HepG2 (cell line): Measurements from ENCODE around the gene PTCRA. TPM values are rescaled to one million over a fixed set of nuclear protein-coding genes. Genes with fewer than 3 reads are reported as not detected.

ENCODE experiments used
- ATM ChIP-seq: fragments of 450-650 bp; IDR thresholded peaks from 2 replicates; pipeline ENCODE4 v1.7.1; 2017; ENCODE audit warnings: mild to moderate bottlenecking, borderline replicate concordance
- BHLHE40 ChIP-seq: IDR thresholded peaks from 2 replicates; pipeline ENCODE4 v1.6.1; 2011; ENCODE audit warnings: low read length, improper control_type of control experiment
- CHD4 ChIP-seq: fragments of 200-600 bp; sonication (generic); IDR thresholded peaks from 2 replicates; pipeline ENCODE4 v1.7.0; 2017; ENCODE audit warnings: mild to moderate bottlenecking, low read length, borderline replicate concordance
- CREB1 ChIP-seq, 2 experiments: fragments of 450-650 bp in 1 of 2; IDR thresholded peaks; 2 replicates each; pipeline ENCODE4 v1.6.1; 2016 to 2017; ENCODE audit warnings: control low read depth in 1 of 2, mild to moderate bottlenecking in 1 of 2, missing compliant biosample characterization in 1 of 2, missing genetic modification characterization in 1 of 2
- ELK4 ChIP-seq: sonication (generic); formaldehyde crosslinking; IDR thresholded peaks from 2 replicates; pipeline ENCODE4 v1.9.0; 2021; ENCODE audit warnings: missing genetic modification reagents, borderline replicate concordance
- ESRRA ChIP-seq: sonication (generic); formaldehyde crosslinking; IDR thresholded peaks from 2 replicates; pipeline ENCODE4 v1.5.1; 2020; ENCODE audit warnings: mild to moderate bottlenecking, low read depth, missing genetic modification reagents
- FUBP1 ChIP-seq: sonication (generic); formaldehyde crosslinking; IDR thresholded peaks from 2 replicates; pipeline ENCODE4 v1.5.1; 2020; ENCODE audit warnings: missing genetic modification reagents, mild to moderate bottlenecking, borderline replicate concordance
- LBX2 ChIP-seq: sonication (generic); formaldehyde crosslinking; IDR thresholded peaks from 2 replicates; pipeline ENCODE4 v1.5.0; 2020; ENCODE audit warnings: missing genetic modification reagents, mild to moderate bottlenecking, borderline replicate concordance
- MLLT10 ChIP-seq: sonication (generic); formaldehyde crosslinking; IDR thresholded peaks from 2 replicates; pipeline ENCODE4 v1.4.0; 2020; ENCODE audit warnings: missing genetic modification reagents
- NBN ChIP-seq: fragments of 450-650 bp; conservative IDR thresholded peaks from 2 replicates; pipeline ENCODE4 v1.6.1; 2017
- POLR2AphosphoS2 ChIP-seq: IDR thresholded peaks from 2 replicates; pipeline ENCODE4 v1.6.1; 2011; ENCODE audit warnings: low read depth, low read length, improper control_type of control experiment
- RELA ChIP-seq: sonication (generic); formaldehyde crosslinking; IDR thresholded peaks from 2 replicates; pipeline ENCODE4 v1.4.0; 2020; ENCODE audit warnings: missing genetic modification reagents
- RERE ChIP-seq: IDR thresholded peaks from 2 replicates; pipeline ENCODE4 v1.6.1; 2016; ENCODE audit warnings: low read depth, missing genetic modification reagents, missing compliant biosample characterization
- RFX1 ChIP-seq: fragments of 450-650 bp; IDR thresholded peaks from 2 replicates; pipeline ENCODE4 v1.6.1; 2017
- SMAD9 ChIP-seq: sonication (generic); formaldehyde crosslinking; IDR thresholded peaks from 2 replicates; pipeline ENCODE4 v1.5.1; 2020; ENCODE audit warnings: mild to moderate bottlenecking, missing genetic modification reagents
- SP5 ChIP-seq: IDR thresholded peaks from 2 replicates; pipeline ENCODE4 v1.6.1; 2016; ENCODE audit warnings: low read depth, borderline replicate concordance
- ZNF337 ChIP-seq: sonication (generic); formaldehyde crosslinking; IDR thresholded peaks from 2 replicates; pipeline ENCODE4 v1.5.1; 2020; ENCODE audit warnings: missing genetic modification reagents, low read depth, mild to moderate bottlenecking, borderline replicate concordance
- ZNF546 ChIP-seq: sonication (generic); formaldehyde crosslinking; conservative IDR thresholded peaks from 2 replicates; pipeline ENCODE4 v1.8.1; 2023; ENCODE audit warnings: mild to moderate bottlenecking, missing genetic modification reagents
- ZNF652 ChIP-seq: IDR thresholded peaks from 2 replicates; pipeline ENCODE4 v1.6.1; 2016; ENCODE audit warnings: low read depth, borderline replicate concordance
- ZNF772 ChIP-seq: sonication (generic); formaldehyde crosslinking; IDR thresholded peaks from 2 replicates; pipeline ENCODE4 v1.5.0; 2020; ENCODE audit warnings: mild to moderate bottlenecking, missing genetic modification reagents
- ZSCAN9 ChIP-seq: IDR thresholded peaks from 2 replicates; pipeline ENCODE4 v1.6.1; 2016; ENCODE audit warnings: borderline replicate concordance
- polyA plus RNA-seq, 8 experiments: library from polyadenylated mRNA; depleted of rRNA in 3 of 8; stranded (reverse) in 7 of 8; unstranded in 1 of 8; fragments of >200 nt; fragmentation: Illumina TruSeq in 4 of 8; extraction: Trizol in 4 of 8; gene quantifications; 2 replicates each; pipeline versions ENCODE4 v1.2.1 to v1.2.3, GENCODE V29; 2011 to 2016; ENCODE audit warnings: low read depth in 4 of 8, missing spikeins in 1 of 8, mixed read lengths in 1 of 8; ENCODE audit not compliant: insufficient read depth in 1 of 8
- total RNA-seq, 5 experiments: library from RNA; depleted of rRNA; stranded (reverse); fragments of >200 nt; fragmentation: Illumina TruSeq; extraction: Trizol; gene quantifications; 2 replicates each; pipeline ENCODE4 v1.2.3, GENCODE V29; 2016; ENCODE audit warnings: low read depth in 1 of 5

PTCRA gene
- total and polyA plus RNA-seq, 2 of the 13 experiments (the other 11 are each of a cell fraction or from before 2014, with no cell fraction given): not detected

- TF ChIP-seq LBX2 (CRISPR knock-in tag) (peak; percentile 16; the same call in 1 of the 2 replicates), RERE (CRISPR knock-in tag) (no peak), ZSCAN9 (peak; percentile 20; the same call in 1 of the 2 replicates), ESRRA (0 out of 2 replicates have a peak, but pooled peaks have one; percentile 5), CREB1 (IDR thresholded peaks at IDR 0.05) (no peak), CREB1 (CRISPR knock-in tag; IDR thresholded peaks at IDR 0.05) (no peak), POLR2AphosphoS2 (no peak), SMAD9 (CRISPR knock-in tag) (0 out of 2 replicates have a peak, but pooled peaks have one; percentile 21), ZNF337 (CRISPR knock-in tag) (no peak; the same call in 1 of the 2 replicates), ZNF546 (CRISPR knock-in tag) (no peak; the same call in 1 of the 2 replicates), MLLT10 (CRISPR knock-in tag) (no peak), ELK4 (no peak; the same call in 1 of the 2 replicates), ZNF652 (CRISPR knock-in tag) (no peak), CHD4 (no peak), BHLHE40 (no peak), RELA (CRISPR knock-in tag) (no peak), ATM (no peak), ZNF772 (no peak; the same call in 1 of the 2 replicates), NBN (no peak), RFX1 (no peak), SP5 (CRISPR knock-in tag) (peak; percentile 42; the same call in 1 of the 2 replicates), FUBP1 (peak; percentile 81; the same call in 1 of the 2 replicates)
Measured at GRCh38 chr6:42960243-42961019, 44.6 kb downstream of the PTCRA start, which contains the start of gene GNMT (continued).
